C4-2B (cell line): ENCODE measurements around the gene GNAL.

ENCODE experiments used
- CTCF ChIP-seq: fragments of 450-650 bp; conservative IDR thresholded peaks from 2 replicates; pipeline ENCODE4 v1.5.1; 2017; ENCODE audit warnings: mild to moderate bottlenecking
- ZFX ChIP-seq: fragments of 450-650 bp; IDR thresholded peaks from 2 replicates; pipeline ENCODE4 v1.6.1; 2017

DNA sequence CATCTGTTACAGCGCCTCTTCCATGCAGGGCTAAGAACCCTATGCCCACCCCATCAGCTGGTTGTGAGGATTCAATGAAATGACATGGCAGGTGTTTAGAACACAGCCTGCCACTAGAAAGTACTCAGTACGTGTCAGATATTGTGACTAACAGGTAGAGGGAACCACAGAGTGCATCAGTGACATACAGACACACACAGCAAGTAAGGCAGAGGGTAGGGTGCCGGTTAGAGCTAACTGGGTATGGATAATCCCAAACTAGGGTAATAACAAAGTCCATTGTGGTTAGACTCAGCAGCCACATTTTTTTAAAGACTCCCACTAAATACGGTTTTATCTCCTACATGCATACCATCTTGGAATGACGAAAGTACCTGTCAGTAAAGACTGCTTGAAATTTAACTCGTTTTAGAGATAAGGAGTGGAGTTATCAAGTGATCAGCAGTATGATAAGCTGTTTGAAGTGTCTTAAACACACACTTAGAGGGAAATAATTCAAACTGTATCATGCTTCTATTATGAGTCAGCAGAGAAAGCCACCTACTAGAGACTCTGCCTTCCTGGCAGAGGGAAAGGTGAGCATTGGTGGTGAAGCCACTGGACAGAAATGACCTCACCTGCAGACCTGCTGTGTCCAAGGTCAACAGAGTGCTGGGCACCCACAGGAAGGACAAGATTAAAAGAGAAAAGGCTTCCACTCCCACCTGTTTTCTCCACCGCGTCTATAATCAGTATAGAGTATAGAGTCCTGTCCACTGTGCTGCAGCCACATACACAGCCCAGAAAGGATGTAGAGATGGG, 198.5 kb downstream of the GNAL start:
- no peak for TF ChIP-seq CTCF
- no peak for TF ChIP-seq ZFX
